H1 (cell line): ENCODE results near the gene DDX42. TPM values are rescaled to one million over a fixed set of nuclear protein-coding genes. Genes with fewer than 3 reads are reported as not detected.

Experiments
- CTCF ChIA-PET: fragments of 300-600 bp; sonication (Branson Sonifier 250); formaldehyde crosslinking; loops from one replicate; lab custom pipeline; 2021; ENCODE audit not compliant: partially characterized antibody; lab: Charles Lee
- POLR2A ChIA-PET: fragments of 300-600 bp; sonication (Branson Sonifier 250); formaldehyde crosslinking; loops from one replicate; lab custom pipeline; 2021; ENCODE audit warnings: inconsistent platforms; ENCODE audit not compliant: partially characterized antibody; lab: Charles Lee
- DNase-seq, 2 experiments: peaks; one replicate each; pipeline versions ENCODE4 v3.0.0 to v3.0.0-alpha.2; 2010 to 2022; ENCODE audit warnings: low spot score in 2 of 2, low read depth in 1 of 2, mixed read lengths in 1 of 2
- FAIRE-seq: peaks from 2 replicates; lab custom pipeline; 2011; peaks lifted over from hg19 to GRCh38; lab: Jason Lieb, UNC
- H2AFZ ChIP-seq: 2 replicates; pipeline ENCODE4 v1.8.1; 2012; ENCODE audit warnings: low read length, inconsistent platforms
- H2AK5ac ChIP-seq: 2 replicates; pipeline ENCODE4 v1.6.1; 2013; ENCODE audit warnings: low read depth, low read length
- H2BK120ac ChIP-seq: replicated peaks from 2 replicates; pipeline ENCODE3; 2013; ENCODE audit warnings: low read depth, low read length, inconsistent platforms
- H2BK12ac ChIP-seq: 2 replicates; pipeline ENCODE4 v1.6.1; 2013; ENCODE audit warnings: low read depth, low read length
- H2BK15ac ChIP-seq: 2 replicates; pipeline ENCODE4 v1.6.1; 2013; ENCODE audit warnings: low read length
- H2BK20ac ChIP-seq: 2 replicates; pipeline ENCODE4 v1.6.1; 2013; ENCODE audit warnings: low read length
- H2BK5ac ChIP-seq: 2 replicates; pipeline ENCODE4 v1.6.1; 2013; ENCODE audit warnings: low read depth, low read length
- H3K14ac ChIP-seq: 2 replicates; pipeline ENCODE4 v1.6.1; 2013; ENCODE audit warnings: inconsistent platforms; ENCODE audit not compliant: insufficient read length
- H3K18ac ChIP-seq: 2 replicates; pipeline ENCODE4 v1.6.1; 2013; ENCODE audit warnings: low read length; ENCODE audit errors: extremely low read depth
- H3K23ac ChIP-seq: 2 replicates; pipeline ENCODE4 v1.6.1; 2013; ENCODE audit warnings: inconsistent platforms; ENCODE audit not compliant: insufficient read length
- H3K23me2 ChIP-seq: 2 replicates; pipeline ENCODE4 v1.6.1; 2013; ENCODE audit warnings: low read depth, low read length
- H3K27ac ChIP-seq: 2 replicates; pipeline ENCODE4 v1.6.1; 2011; ENCODE audit warnings: low read depth, low read length, inconsistent platforms
- H3K27me3 ChIP-seq, 4 experiments: replicated peaks in 1 of 4; 1 replicate in 1 of 4; 2 replicates in 3 of 4; pipeline versions ENCODE4 v1.6.1 to v1.8.1; 2011 to 2013; ENCODE audit warnings: low read length in 3 of 4, mild to moderate bottlenecking in 3 of 4, inconsistent platforms in 2 of 4, mixed read lengths in 2 of 4, moderate library complexity in 1 of 4; ENCODE audit not compliant: control insufficient read depth in 3 of 4, insufficient read depth in 3 of 4; ENCODE audit errors: extremely low read depth in 1 of 4
- H3K36me3 ChIP-seq, 4 experiments: 2 replicates each; pipeline versions ENCODE4 v1.6.1 to v1.8.1; 2011 to 2013; ENCODE audit warnings: mild to moderate bottlenecking in 4 of 4, low read length in 3 of 4, moderate library complexity in 2 of 4, control low read depth in 1 of 4, inconsistent platforms in 1 of 4; ENCODE audit not compliant: insufficient read depth in 4 of 4, control insufficient read depth in 2 of 4
- H3K4ac ChIP-seq: replicated peaks from 2 replicates; pipeline ENCODE3; 2013; ENCODE audit warnings: low read length, low read depth, mixed read lengths, inconsistent platforms; ENCODE audit not compliant: insufficient read length
- H3K4me1 ChIP-seq, 4 experiments: replicated peaks in 1 of 4; 1 replicate in 1 of 4; 2 replicates in 3 of 4; pipeline versions ENCODE4 v1.6.1 to v1.8.1; 2011 to 2013; ENCODE audit warnings: low read length in 3 of 4, inconsistent platforms in 2 of 4, mixed read lengths in 1 of 4; ENCODE audit not compliant: insufficient read depth in 4 of 4, control insufficient read depth in 3 of 4
- H3K4me2 ChIP-seq, 2 experiments: 2 replicates each; pipeline versions ENCODE4 v1.6.1 to v1.8.1; 2011 to 2013; ENCODE audit warnings: low read depth in 2 of 2, low read length in 2 of 2, control low read depth in 1 of 2, inconsistent platforms in 1 of 2, mild to moderate bottlenecking in 1 of 2; ENCODE audit not compliant: insufficient read depth in 1 of 2
- H3K4me3 ChIP-seq, 4 experiments: fragments of 200-600, 300-600 bp in 1 of 4; sonication (generic), shearing (Covaris generic), sonication (Bioruptor Twin) in 1 of 4; 2 replicates each; pipeline versions ENCODE4 v1.5.1 to v1.8.1; 2011 to 2016; ENCODE audit warnings: low read length in 4 of 4, low read depth in 3 of 4, control low read depth in 2 of 4, inconsistent platforms in 2 of 4, mild to moderate bottlenecking in 2 of 4, mixed read lengths in 1 of 4, moderate library complexity in 1 of 4; ENCODE audit not compliant: insufficient read depth in 2 of 4; ENCODE audit errors: extremely low read depth in 1 of 4
- H3K56ac ChIP-seq: replicated peaks from 2 replicates; pipeline ENCODE3; 2013; ENCODE audit warnings: low read depth, mild to moderate bottlenecking, mixed read lengths, low read length, inconsistent platforms; ENCODE audit not compliant: insufficient read length
- H3K79me1 ChIP-seq: 2 replicates; pipeline ENCODE4 v1.6.1; 2013; ENCODE audit warnings: low read depth, low read length, control low read depth
- H3K79me2 ChIP-seq, 2 experiments: 2 replicates each; pipeline versions ENCODE4 v1.6.1 to v1.8.1; 2012 to 2013; ENCODE audit warnings: low read length in 2 of 2, mild to moderate bottlenecking in 2 of 2, inconsistent platforms in 1 of 2; ENCODE audit not compliant: insufficient read depth in 2 of 2, control insufficient read depth in 1 of 2
- H3K9ac ChIP-seq, 4 experiments: replicated peaks in 1 of 4; 1 replicate in 1 of 4; 2 replicates in 3 of 4; pipeline versions ENCODE4 v1.6.1 to v1.8.1; 2011 to 2013; ENCODE audit warnings: low read depth in 3 of 4, low read length in 3 of 4, control low read depth in 2 of 4, mild to moderate bottlenecking in 2 of 4, moderate library complexity in 2 of 4, inconsistent platforms in 1 of 4; ENCODE audit errors: extremely low read depth in 1 of 4
- H3K9me3 ChIP-seq, 2 experiments: 2 replicates each; pipeline versions ENCODE4 v1.6.1 to v1.8.1; 2012 to 2013; ENCODE audit warnings: mild to moderate bottlenecking in 2 of 2, moderate library complexity in 2 of 2, control low read depth in 1 of 2, inconsistent platforms in 1 of 2, low read depth in 1 of 2, low read length in 1 of 2, mixed read lengths in 1 of 2; ENCODE audit not compliant: insufficient read depth in 2 of 2
- H4K20me1 ChIP-seq, 2 experiments: replicated peaks in 1 of 2; 2 replicates each; pipeline versions ENCODE3 to v1.8.1; 2011 to 2013; ENCODE audit warnings: inconsistent platforms in 2 of 2, low read length in 2 of 2, mild to moderate bottlenecking in 1 of 2; ENCODE audit not compliant: insufficient read depth in 2 of 2, control insufficient read depth in 1 of 2
- H4K5ac ChIP-seq: 2 replicates; pipeline ENCODE4 v1.6.1; 2013; ENCODE audit warnings: low read length, low read depth, mixed read lengths, inconsistent platforms; ENCODE audit not compliant: insufficient read length
- H4K8ac ChIP-seq: 2 replicates; pipeline ENCODE4 v1.8.0; 2013; ENCODE audit warnings: mild to moderate bottlenecking, moderate library complexity, low read length, inconsistent platforms; ENCODE audit not compliant: insufficient read depth; ENCODE audit errors: extremely low read depth
- H4K91ac ChIP-seq: replicated peaks from 2 replicates; pipeline ENCODE3; 2013; ENCODE audit warnings: low read length, mixed read lengths, inconsistent platforms; ENCODE audit not compliant: insufficient read length
- EGR1 ChIP-seq: IDR thresholded peaks from 2 replicates; pipeline ENCODE4 v1.6.1; 2011; ENCODE audit warnings: low read depth, low read length, borderline replicate concordance
- GABPA ChIP-seq: IDR thresholded peaks from 2 replicates; pipeline ENCODE4 v1.6.1; 2011; ENCODE audit warnings: mild to moderate bottlenecking, low read length, moderate library complexity, borderline replicate concordance; ENCODE audit not compliant: insufficient read depth
- HDAC6 ChIP-seq: IDR thresholded peaks from one replicate; pipeline ENCODE4 v1.7.1; 2012; ENCODE audit warnings: low read depth, mild to moderate bottlenecking, inconsistent platforms, low read length, moderate library complexity
- JUND ChIP-seq: IDR thresholded peaks from 2 replicates; pipeline ENCODE4 v1.6.1; 2011; ENCODE audit warnings: mild to moderate bottlenecking, improper control_type of control experiment, low read length
- MAFK ChIP-seq: IDR thresholded peaks from 2 replicates; pipeline ENCODE4 v1.6.1; 2012; ENCODE audit warnings: low read depth, mild to moderate bottlenecking, improper control_type of control experiment, low read length
- POLR2AphosphoS5 ChIP-seq: IDR thresholded peaks from 2 replicates; pipeline ENCODE4 v1.6.1; 2011; ENCODE audit warnings: low read depth, low read length
- RNF2 ChIP-seq: fragments of 200-900, 300-1000 bp; sonication (generic); IDR thresholded peaks from 2 replicates; pipeline ENCODE4 v1.7.1; 2016; ENCODE audit warnings: borderline replicate concordance, low read depth, mild to moderate bottlenecking, antibody characterized with exemption, low read length; ENCODE audit not compliant: poor library complexity, severe bottlenecking; ENCODE audit errors: missing control alignments
- SP4 ChIP-seq: IDR thresholded peaks from 2 replicates; pipeline ENCODE4 v1.6.1; 2012; ENCODE audit warnings: low read length, inconsistent platforms
- YY1 ChIP-seq: IDR thresholded peaks from 2 replicates; pipeline ENCODE4 v1.6.1; 2011; ENCODE audit warnings: low read depth, mild to moderate bottlenecking, low read length
- WGBS, 2 experiments: shearing (Covaris generic) in 1 of 2; methylation state at CpG; one replicate each; pipeline versions ENCODE4 v1.1.6 to v1.1.7; 2013 to 2015; ENCODE audit warnings: low lambda C conversion rate in 2 of 2, mixed read lengths in 2 of 2, inconsistent platforms in 1 of 2, low coverage in 1 of 2, missing lambda C conversion rate in 1 of 2; ENCODE audit not compliant: insufficient replicate concordance in 2 of 2, insufficient coverage in 1 of 2, insufficient read length in 1 of 2; ENCODE audit errors: extremely low coverage in 1 of 2, missing lambda C conversion rate in 1 of 2; 5-methylcytosine and 5-hydroxymethylcytosine counted together
- polyA plus RNA-seq, 7 experiments: library from polyadenylated mRNA; depleted of rRNA in 3 of 7; stranded (reverse) in 5 of 7; unstranded in 2 of 7; fragments of >200 nt in 5 of 7; fragments of 200-250 nt in 2 of 7; gene quantifications; 1 replicate in 5 of 7; 2 replicates in 1 of 7; 4 replicates in 1 of 7; pipeline versions ENCODE4 v1.2.1 to v1.2.3, GENCODE V29; 2011 to 2013; ENCODE audit warnings: missing spikeins in 2 of 7, mixed read lengths in 2 of 7
- total RNA-seq: library from RNA; stranded (reverse); fragmentation: NEBNext Ultra II Directional; extraction: Animal tissue kit (Norgen Biotek cat#: 25700); gene quantifications from 2 replicates; pipeline ENCODE4 v1.2.1, GENCODE V29; 2021
- TF ChIP-seq, protein P1 (sequence below): IDR thresholded peaks from 2 replicates; pipeline ENCODE4 v1.6.1; 2012; ENCODE audit warnings: inconsistent platforms
- TF ChIP-seq, protein P2 (sequence below): IDR thresholded peaks from 2 replicates; pipeline ENCODE4 v1.6.1; 2012; ENCODE audit warnings: low read length, inconsistent platforms

Gene DDX42
- total and polyA plus RNA-seq, 2 of the 8 experiments (the other 6 are each of a cell fraction or from before 2014, with no cell fraction given), result 40.6 to 114 TPM

DNA sequence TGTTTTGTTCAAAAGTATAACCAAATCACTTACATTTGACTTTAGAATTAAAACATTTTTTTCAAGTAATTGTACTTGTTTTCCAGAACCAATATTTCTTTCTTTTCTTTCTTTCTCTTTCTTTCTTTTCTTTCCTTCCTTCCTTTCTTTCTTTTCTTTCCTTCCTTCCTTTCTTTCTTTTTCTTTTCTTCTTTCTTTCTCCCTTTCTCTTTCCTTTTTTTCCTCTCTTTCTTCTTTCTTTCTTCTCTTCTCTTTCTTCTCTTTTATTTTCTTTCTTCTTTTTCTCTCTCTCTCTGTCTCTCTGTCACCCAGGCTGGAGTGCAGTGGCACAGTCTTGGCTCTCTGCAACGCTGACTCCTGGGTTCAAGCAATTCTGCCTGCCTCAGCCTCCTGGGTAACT, 26.8 kb downstream of the DDX42 start:
- H3K27ac ChIP-seq, result no peak overlapping the region
- H3K18ac ChIP-seq, result no peak overlapping the region
- no peak overlapping the region for H3K14ac ChIP-seq
- peaks cover 40 to 97% (median 74%) of the 10 kb centered on the region in 4 experiments for H3K36me3 ChIP-seq
- H2BK120ac ChIP-seq, result no peak overlapping the region
- no peak overlapping the region for H2BK20ac ChIP-seq
- H3K4me2 ChIP-seq, result no peak overlapping the region
- WGBS, 2 experiments, result 100% methylated on average over 1 of the region's 1 CpG; no CpG with 5 or more reads in 1 of the 2 experiments
- no peak overlapping the region for H2BK12ac ChIP-seq
- ChIA-PET CTCF (no interaction called here), POLR2A (interaction anchor here (0.7 to 5.9 kb wide), 2 partner anchors 9 to 25 kb away, joined by 4 to 34 read pairs; partner anchors contain the start of genes CCDC47 and DDX42)
- H3K27me3 ChIP-seq, result no peaks in the 10 kb centered on the region
- no peak for FAIRE-seq
- H3K4me3 ChIP-seq, result no peak overlapping the region
- no peak overlapping the region for H2BK15ac ChIP-seq
- H4K8ac ChIP-seq, result no peak overlapping the region
- no peak overlapping the region for H2BK5ac ChIP-seq
- no peak overlapping the region for H2AFZ ChIP-seq
- H3K4me1 ChIP-seq, result no peaks in the 10 kb centered on the region
- no peak overlapping the region for H3K23ac ChIP-seq
- H3K4ac ChIP-seq, result no peak overlapping the region
- H3K23me2 ChIP-seq, result no peaks in the 10 kb centered on the region
- H3K79me1 ChIP-seq, result no peaks in the 10 kb centered on the region; the same call in 1 of the 2 replicates
- no peaks in the 10 kb centered on the region for H3K79me2 ChIP-seq
- H3K56ac ChIP-seq, result no peak overlapping the region
- H3K9me3 ChIP-seq, result no peaks in the 10 kb centered on the region
- no peak for DNase-seq
- H2AK5ac ChIP-seq, result no peak overlapping the region
- peaks cover 0 to 5% of the 10 kb centered on the region in 2 experiments for H4K20me1 ChIP-seq
- no peak overlapping the region for H4K91ac ChIP-seq
- no peak overlapping the region for H3K9ac ChIP-seq
- no peak overlapping the region for H4K5ac ChIP-seq
- TF ChIP-seq EGR1, result no peak
- TF ChIP-seq GABPA, result no peak
- no peak for TF ChIP-seq RNF2
- TF ChIP-seq, protein P1, sequence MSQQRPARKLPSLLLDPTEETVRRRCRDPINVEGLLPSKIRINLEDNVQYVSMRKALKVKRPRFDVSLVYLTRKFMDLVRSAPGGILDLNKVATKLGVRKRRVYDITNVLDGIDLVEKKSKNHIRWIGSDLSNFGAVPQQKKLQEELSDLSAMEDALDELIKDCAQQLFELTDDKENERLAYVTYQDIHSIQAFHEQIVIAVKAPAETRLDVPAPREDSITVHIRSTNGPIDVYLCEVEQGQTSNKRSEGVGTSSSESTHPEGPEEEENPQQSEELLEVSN, result no peak
- no peak for TF ChIP-seq YY1
- TF ChIP-seq JUND, result no peak
- no peak for TF ChIP-seq HDAC6
- TF ChIP-seq POLR2AphosphoS5, result no peak
- no peak for TF ChIP-seq SP4
- TF ChIP-seq MAFK, result no peak
- TF ChIP-seq, protein P2, sequence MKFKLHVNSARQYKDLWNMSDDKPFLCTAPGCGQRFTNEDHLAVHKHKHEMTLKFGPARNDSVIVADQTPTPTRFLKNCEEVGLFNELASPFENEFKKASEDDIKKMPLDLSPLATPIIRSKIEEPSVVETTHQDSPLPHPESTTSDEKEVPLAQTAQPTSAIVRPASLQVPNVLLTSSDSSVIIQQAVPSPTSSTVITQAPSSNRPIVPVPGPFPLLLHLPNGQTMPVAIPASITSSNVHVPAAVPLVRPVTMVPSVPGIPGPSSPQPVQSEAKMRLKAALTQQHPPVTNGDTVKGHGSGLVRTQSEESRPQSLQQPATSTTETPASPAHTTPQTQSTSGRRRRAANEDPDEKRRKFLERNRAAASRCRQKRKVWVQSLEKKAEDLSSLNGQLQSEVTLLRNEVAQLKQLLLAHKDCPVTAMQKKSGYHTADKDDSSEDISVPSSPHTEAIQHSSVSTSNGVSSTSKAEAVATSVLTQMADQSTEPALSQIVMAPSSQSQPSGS, result no peak
